ENCODE data around the gene EMD. TPM values are rescaled to one million over a fixed set of nuclear protein-coding genes. Genes with fewer than 3 reads are reported as not detected.

Gene EMD
- 22.3 and 36.3 TPM in 2 replicates for total RNA-seq (2014; rRNA removed; shearing (Covaris generic))

DNA sequence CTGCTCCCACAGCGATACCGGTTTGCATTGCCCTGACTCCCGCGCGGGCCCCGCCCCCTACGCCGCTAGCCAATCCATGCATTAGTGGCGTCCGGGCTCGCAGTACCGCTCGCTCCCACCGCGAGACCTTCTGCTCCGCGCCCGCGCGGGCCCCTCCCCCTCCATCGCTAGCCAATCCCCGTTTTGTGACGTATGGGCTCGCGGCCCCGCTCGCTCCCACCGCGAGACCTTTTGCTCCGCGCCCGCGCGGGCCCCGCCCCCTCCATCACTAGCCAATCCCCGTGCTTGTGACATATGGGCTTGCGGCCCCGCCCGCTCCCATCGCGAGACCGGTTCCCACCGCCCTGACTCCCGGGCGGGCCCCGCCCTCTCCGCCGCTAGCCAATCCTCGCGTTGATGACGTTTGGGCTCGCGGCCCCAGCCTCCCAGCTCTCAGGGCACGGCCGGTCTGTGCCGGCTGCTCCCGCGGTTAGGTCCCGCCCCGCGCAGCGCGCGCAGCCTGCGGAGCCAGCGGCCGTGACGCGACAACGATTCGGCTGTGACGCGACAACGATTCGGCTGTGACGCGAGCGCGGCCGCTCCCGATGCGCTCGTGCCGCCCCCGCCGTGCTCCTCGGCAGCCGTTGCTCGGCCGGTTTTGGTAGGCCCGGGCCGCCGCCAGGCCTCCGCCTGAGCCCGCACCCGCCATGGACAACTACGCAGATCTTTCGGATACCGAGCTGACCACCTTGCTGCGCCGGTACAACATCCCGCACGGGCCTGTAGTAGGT, at the start of gene EMD:
TSS of gene EMD (plus strand) at position 497 of the 770 bp plus-strand sequence. CDS start at position 687, 190 bp downstream.

DNA sequence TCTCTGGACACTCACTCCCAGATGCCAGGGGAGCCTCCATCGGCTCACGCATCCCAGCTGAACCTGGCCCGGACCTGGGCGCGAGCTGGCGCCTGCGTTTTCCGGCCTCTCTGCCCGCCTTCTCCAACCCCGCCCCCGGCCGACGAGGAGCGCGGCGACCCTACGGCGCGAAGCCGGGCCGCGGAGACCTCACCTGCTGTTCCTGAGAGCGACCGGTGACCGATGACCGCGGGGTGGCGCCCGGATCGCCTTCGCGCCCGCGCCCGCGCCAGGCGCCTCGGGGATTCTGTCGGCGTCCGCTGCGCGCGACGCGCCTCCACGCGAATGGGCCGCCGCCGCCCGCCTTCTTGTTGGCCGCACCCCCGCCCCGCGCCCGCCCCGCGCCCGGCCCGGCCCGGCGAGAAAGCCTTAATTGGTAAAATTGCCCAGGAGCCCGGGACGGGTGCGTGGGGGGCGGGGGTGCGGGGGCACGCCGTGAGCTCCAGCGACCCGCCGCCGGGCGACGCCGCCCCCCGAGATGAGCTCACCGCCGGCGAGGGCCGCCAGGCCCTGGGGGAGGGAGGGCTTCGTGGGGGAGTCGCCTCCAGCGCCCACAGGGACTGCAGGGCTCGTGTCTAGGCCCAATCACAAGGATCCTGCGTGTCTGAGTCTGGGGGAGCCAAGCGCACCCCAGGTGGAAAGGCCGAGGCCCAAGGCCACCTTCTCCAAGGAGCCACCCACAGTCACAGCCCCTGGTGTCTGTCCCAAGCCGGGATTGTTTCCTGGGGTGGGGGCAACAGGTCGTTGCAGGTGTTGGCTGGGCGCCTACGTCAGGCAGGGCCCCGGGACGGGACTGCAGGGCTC, 4.6 kb upstream of the EMD start, which contains the start of gene FLNA:
TSS of gene FLNA (minus strand) at position 322 of the 843 bp plus-strand sequence. CDS start 3,389 bp downstream, outside the sequence.

DNA sequence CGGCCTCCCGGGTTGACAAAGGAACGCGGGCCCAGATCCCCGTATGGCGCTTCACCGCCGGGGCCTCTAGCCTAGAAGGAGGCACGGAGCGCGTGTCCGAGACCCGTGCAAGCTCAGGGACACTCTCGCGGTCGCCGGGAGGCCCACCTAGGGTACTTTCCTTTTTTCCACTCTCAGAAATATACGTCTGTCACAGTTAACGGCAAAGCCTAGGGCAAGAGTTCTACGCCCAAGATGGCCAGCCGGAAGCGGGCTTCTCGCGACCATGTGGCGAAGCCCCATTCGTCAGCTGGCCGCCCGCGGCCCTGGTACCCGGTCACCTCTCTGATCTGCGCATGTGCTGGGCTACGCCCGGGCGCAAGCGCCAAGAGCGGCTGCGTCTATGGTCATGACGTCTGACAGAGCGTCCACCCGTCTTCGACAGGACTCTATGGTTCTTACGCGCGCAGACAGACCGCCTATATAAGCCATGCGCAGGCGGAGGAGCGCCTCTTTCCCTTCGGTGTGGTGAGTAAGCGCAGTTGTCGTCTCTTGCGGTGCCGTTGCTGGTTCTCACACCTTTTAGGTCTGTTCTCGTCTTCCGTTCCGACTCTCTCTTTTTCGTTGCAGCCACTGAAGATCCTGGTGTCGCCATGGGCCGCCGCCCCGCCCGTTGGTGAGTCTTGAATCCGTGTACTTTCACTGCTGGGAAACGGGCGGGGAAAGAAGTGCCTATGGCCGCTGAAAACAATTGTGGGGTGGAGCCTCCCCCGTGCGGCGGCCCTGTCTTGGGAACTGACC, 19.0 kb downstream of the EMD start, which contains the start of gene RPL10:
TSS of gene RPL10 (plus strand) at position 490 of the 780 bp plus-strand sequence. CDS start at position 633, 143 bp downstream.

DNA sequence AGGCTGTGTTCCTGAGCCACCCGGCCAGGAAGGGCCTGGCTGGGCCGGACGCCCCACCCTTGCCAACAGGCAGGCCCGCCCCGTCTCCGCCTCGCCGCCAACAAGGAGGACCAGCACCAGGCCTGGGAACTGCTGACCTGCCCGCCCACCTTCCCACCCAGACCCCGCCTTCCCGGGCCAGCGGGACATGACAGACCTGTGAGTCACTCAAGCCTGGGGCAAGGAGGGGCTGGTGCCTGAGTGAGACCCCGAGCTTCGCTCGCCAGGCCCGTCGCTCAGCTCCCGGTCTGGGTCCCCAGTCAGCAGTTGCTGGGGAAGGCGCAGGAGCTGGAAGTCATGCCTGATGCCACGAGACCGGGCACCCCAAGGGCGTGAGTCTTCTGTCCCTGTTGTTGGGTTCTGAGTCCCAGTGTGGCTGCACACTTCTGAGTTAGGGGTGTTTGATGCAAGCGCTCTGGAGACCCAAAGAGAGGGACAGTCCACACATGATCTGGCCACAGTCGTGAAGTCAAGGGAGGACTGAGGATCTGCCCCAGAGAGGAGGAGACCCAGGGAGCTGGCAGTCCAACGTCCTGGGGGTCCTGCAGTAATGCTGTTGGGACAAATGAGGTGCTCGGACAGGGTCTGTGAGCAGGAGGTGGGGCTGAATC, 30.3 kb downstream of the EMD start, which contains the start of gene DNASE1L1:
TSS of gene DNASE1L1 (minus strand) at position 33 of the 650 bp plus-strand sequence. CDS start 3,686 bp downstream, outside the sequence.

DNA sequence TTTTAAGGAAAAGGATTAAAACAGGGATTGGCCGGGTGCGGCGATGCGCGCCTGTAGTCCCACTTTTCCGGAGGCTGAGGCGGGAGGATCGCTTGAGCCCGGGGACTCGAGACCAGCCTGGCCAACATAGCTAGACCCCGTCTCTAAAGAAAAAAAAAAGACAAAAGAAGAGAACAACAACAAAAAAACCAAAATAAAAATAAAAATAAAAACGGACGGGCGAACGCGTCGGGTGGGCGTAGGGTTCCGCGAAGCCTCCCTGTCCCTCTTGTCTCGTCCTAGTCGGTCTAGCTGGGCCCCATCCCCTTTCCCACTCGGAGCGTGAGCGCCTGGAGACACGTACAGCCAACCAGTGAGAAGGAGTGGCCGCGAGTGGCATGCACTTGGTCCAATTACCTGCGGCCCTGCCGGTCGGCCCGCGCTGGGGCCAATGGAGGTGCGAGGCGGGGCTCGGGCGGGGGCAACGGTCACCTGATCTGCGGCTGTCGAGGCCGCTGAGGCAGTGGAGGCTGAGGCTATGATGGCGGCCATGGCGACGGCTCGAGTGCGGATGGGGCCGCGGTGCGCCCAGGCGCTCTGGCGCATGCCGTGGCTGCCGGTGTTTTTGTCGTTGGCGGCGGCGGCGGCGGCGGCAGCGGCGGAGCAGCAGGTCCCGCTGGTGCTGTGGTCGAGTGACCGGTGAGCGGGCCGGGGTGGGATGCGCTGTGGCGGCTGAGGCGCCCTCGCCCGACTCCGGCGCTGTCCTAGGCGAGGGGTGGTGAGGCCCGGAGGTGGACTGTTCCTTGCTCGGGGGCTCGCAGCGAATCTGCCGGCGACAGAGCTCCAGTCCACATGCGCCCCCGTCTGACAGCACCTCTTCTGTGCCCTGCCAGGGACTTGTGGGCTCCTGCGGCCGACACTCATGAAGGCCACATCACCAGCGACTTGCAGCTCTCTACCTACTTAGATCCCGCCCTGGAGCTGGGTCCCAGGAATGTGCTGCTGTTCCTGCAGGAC, 49.4 kb downstream of the EMD start, which contains the start of gene ATP6AP1:
TSS of gene ATP6AP1 (plus strand) at position 502 of the 996 bp plus-strand sequence. CDS start at position 518, 16 bp downstream.

Small RNA genes lying within 50 kb of the gene (small RNA-seq; reads per million reads assigned to genes)
- gene SNORA70 = not detected

Other genes starting within 250 kb of the EMD start
- gene OPN1LW, start 235.1 kb upstream of the EMD start, total RNA-seq (2014; rRNA removed; shearing (Covaris generic)) = not detected in 2 replicates
- not detected in 2 replicates for gene OPN1MW, start 196.7 kb upstream of the EMD start, total RNA-seq (2014; rRNA removed; shearing (Covaris generic))
- gene OPN1MW2, start 159.5 kb upstream of the EMD start, total RNA-seq (2014; rRNA removed; shearing (Covaris generic)) = not detected in 2 replicates
- gene OPN1MW3, start 121.7 kb upstream of the EMD start, total RNA-seq (2014; rRNA removed; shearing (Covaris generic)) = not detected in 2 replicates
- gene TEX28, start 84.2 kb upstream of the EMD start, total RNA-seq (2014; rRNA removed; shearing (Covaris generic)) = 0.08 TPM in 1 of 2 replicates, not detected in the other
- not detected in 2 replicates for gene TKTL1, start 83.5 kb upstream of the EMD start, total RNA-seq (2014; rRNA removed; shearing (Covaris generic))
- 1,311 and 1,391 TPM in 2 replicates for gene FLNA, start 4.7 kb upstream of the EMD start, total RNA-seq (2014; rRNA removed; shearing (Covaris generic))
- 3,309 and 3,903 TPM in 2 replicates for gene RPL10, start 19.1 kb downstream of the EMD start, total RNA-seq (2014; rRNA removed; shearing (Covaris generic))
- 28.8 and 32.3 TPM in 2 replicates for gene DNASE1L1, start 30.0 kb downstream of the EMD start, total RNA-seq (2014; rRNA removed; shearing (Covaris generic))
- 27.1 and 34.7 TPM in 2 replicates for gene TAFAZZIN, start 32.2 kb downstream of the EMD start, total RNA-seq (2014; rRNA removed; shearing (Covaris generic))
- gene ATP6AP1, start 49.4 kb downstream of the EMD start, total RNA-seq (2014; rRNA removed; shearing (Covaris generic)) = 37.5 and 48.8 TPM in 2 replicates
- gene GDI1, start 57.9 kb downstream of the EMD start, total RNA-seq (2014; rRNA removed; shearing (Covaris generic)) = 111 and 121 TPM in 2 replicates
- 68.2 and 70.8 TPM in 2 replicates for gene FAM50A, start 64.8 kb downstream of the EMD start, total RNA-seq (2014; rRNA removed; shearing (Covaris generic))
- 6.0 and 9.8 TPM in 2 replicates for gene PLXNA3, start 79.0 kb downstream of the EMD start, total RNA-seq (2014; rRNA removed; shearing (Covaris generic))
- gene LAGE3, start 100.0 kb downstream of the EMD start, total RNA-seq (2014; rRNA removed; shearing (Covaris generic)) = 35.6 and 38.9 TPM in 2 replicates
- 55.6 and 59.8 TPM in 2 replicates for gene UBL4A, start 107.3 kb downstream of the EMD start, total RNA-seq (2014; rRNA removed; shearing (Covaris generic))
- 23.3 and 28.2 TPM in 2 replicates for gene SLC10A3, start 111.3 kb downstream of the EMD start, total RNA-seq (2014; rRNA removed; shearing (Covaris generic))
- gene FAM3A, start 136.9 kb downstream of the EMD start, total RNA-seq (2014; rRNA removed; shearing (Covaris generic)) = 43.0 and 45.9 TPM in 2 replicates
- 66.1 and 71.8 TPM in 2 replicates for gene G6PD, start 167.6 kb downstream of the EMD start, total RNA-seq (2014; rRNA removed; shearing (Covaris generic))
- gene IKBKG, start 168.3 kb downstream of the EMD start, total RNA-seq (2014; rRNA removed; shearing (Covaris generic)) = 19.2 and 20.7 TPM in 2 replicates
- 581 and 722 TPM in 2 replicates for gene CTAG1A, start 205.8 kb downstream of the EMD start, total RNA-seq (2014; rRNA removed; shearing (Covaris generic))
- gene CTAG1B, start 240.0 kb downstream of the EMD start, total RNA-seq (2014; rRNA removed; shearing (Covaris generic)) = 22.1 and 66.2 TPM in 2 replicates